ENCODE measurements around the gene FOXP1.

Gene FOXP1

DNA sequence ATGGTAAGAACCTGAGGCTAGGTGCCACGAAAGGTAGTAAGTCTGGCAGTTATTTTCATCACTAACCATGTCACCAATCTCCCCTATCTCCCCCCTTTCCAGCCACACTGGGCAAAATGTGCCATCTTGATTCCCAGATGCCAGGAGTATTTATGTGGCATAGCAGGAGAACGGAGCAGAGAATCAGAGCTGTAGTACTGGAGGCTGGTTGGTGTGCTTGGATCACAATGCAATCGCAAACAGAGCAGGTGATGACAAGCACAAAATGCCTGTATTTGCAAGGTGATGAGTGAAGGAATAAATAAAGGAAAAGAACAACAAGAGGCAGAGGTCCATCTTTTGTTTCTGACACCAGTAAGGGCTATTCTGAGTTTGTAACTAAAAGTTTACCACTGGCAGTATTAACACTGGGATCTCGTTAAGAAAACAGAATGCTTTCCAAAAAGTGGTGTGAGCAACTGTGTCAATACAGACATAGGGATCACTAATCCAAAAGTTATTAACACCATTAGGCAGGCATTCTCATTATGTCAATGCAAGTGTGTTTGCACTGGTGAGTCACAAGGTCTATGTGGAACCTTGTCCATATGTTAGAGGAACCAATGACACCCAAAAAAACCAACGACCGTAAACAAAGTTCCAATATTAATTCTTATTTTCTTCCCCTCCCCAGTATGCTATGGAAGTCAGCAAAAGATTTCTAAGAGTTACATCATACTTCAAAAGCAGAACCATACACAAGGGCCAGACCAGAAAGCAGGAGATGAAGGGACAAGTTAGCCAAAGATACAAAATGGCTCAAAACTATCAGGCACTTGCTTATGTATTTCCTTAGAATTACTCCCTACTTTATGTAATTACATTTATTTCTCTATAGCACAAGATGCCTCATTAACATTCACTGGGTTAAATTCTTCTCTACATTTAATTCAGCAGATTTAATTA lies 556.6 kb downstream of the FOXP1 start:
- H3F3A ChIP-seq (ENCODE audit: control insufficient read depth, insufficient read depth): no peaks in the 10 kb centered on the region
- 0 out of 2 replicates have a peak, but pooled peaks cover 5% of the 10 kb centered on the region for H4K20me1 ChIP-seq (ENCODE audit: control insufficient read depth, insufficient read depth, low read depth, low read length)
- no peaks in the 10 kb centered on the region for H3K9me3 ChIP-seq (ENCODE audit: control insufficient read depth, insufficient read depth, low read length)
- H3K4me3 ChIP-seq (ENCODE audit: low read length): no peak overlapping the region
- H3K27me3 ChIP-seq (ENCODE audit: control insufficient read depth, low read length): no peaks in the 10 kb centered on the region
- peaks cover 8% of the 10 kb centered on the region for H3K36me3 ChIP-seq (ENCODE audit: control insufficient read depth, low read length)
- H3K79me2 ChIP-seq (ENCODE audit: control insufficient read depth, low read length): no peaks in the 10 kb centered on the region; the same call in 1 of the 2 replicates
- H3K4me2 ChIP-seq (ENCODE audit: low read length): no peak overlapping the region
- H3K4me1 ChIP-seq (ENCODE audit: control insufficient read depth, low read length): peaks cover 10% of the 10 kb centered on the region
- TF ChIP-seq, protein P1, sequence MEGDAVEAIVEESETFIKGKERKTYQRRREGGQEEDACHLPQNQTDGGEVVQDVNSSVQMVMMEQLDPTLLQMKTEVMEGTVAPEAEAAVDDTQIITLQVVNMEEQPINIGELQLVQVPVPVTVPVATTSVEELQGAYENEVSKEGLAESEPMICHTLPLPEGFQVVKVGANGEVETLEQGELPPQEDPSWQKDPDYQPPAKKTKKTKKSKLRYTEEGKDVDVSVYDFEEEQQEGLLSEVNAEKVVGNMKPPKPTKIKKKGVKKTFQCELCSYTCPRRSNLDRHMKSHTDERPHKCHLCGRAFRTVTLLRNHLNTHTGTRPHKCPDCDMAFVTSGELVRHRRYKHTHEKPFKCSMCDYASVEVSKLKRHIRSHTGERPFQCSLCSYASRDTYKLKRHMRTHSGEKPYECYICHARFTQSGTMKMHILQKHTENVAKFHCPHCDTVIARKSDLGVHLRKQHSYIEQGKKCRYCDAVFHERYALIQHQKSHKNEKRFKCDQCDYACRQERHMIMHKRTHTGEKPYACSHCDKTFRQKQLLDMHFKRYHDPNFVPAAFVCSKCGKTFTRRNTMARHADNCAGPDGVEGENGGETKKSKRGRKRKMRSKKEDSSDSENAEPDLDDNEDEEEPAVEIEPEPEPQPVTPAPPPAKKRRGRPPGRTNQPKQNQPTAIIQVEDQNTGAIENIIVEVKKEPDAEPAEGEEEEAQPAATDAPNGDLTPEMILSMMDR (IDR thresholded peaks at IDR 0.05; ENCODE audit: low read depth, low read length, poor library complexity, severe bottlenecking): no peak
- no peak for TF ChIP-seq EZH2phosphoT487 (IDR thresholded peaks at IDR 0.05; ENCODE audit: borderline replicate concordance, low read length)
- H3K27ac ChIP-seq (ENCODE audit: low read depth, low read length): no peak overlapping the region
- no peaks in the 10 kb centered on the region for H3K9me2 ChIP-seq (replicated peaks; ENCODE audit: control insufficient read depth, low read length)

DNA sequence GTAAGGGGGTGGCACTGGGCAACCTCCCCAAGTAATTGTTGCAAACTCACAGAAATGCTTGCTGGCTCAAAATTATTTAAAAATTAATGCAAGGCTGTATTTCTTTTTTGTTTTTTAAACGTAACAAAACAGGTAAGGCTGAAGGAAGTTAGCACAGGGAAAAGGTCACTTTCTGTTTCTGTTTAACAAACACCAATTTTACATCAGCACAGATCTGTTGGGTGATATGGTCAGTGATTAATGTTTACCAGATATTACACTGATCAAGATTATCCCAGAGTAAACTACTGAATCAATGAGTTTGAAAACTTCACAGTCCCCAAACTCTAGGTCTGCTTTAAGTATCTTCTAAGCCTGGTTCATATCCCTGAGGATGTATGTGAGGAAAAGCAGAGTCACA lies 558.0 kb downstream of the FOXP1 start:
- TF ChIP-seq, protein P1 (IDR thresholded peaks at IDR 0.05; ENCODE audit: low read depth, low read length, poor library complexity, severe bottlenecking): no peak
- no peak for TF ChIP-seq EZH2phosphoT487 (IDR thresholded peaks at IDR 0.05; ENCODE audit: borderline replicate concordance, low read length)
- Histone ChIP-seq H4K20me1 (ENCODE audit: control insufficient read depth, insufficient read depth, low read depth, low read length) (no peaks in the 10 kb centered on the region), H3F3A (ENCODE audit: control insufficient read depth, insufficient read depth) (no peaks in the 10 kb centered on the region), H3K4me1 (ENCODE audit: control insufficient read depth, low read length) (no peaks in the 10 kb centered on the region), H3K4me2 (ENCODE audit: low read length) (no peak overlapping the region), H3K27ac (ENCODE audit: low read depth, low read length) (no peak overlapping the region), H3K27me3 (ENCODE audit: control insufficient read depth, low read length) (no peaks in the 10 kb centered on the region), H3K4me3 (ENCODE audit: low read length) (no peak overlapping the region), H3K79me2 (ENCODE audit: control insufficient read depth, low read length) (no peaks in the 10 kb centered on the region), H3K9me2 (replicated peaks; ENCODE audit: control insufficient read depth, low read length) (no peaks in the 10 kb centered on the region), H3K36me3 (ENCODE audit: control insufficient read depth, low read length) (no peaks in the 10 kb centered on the region; the same call in 1 of the 2 replicates), H3K9me3 (ENCODE audit: control insufficient read depth, insufficient read depth, low read length) (no peaks in the 10 kb centered on the region)

DNA sequence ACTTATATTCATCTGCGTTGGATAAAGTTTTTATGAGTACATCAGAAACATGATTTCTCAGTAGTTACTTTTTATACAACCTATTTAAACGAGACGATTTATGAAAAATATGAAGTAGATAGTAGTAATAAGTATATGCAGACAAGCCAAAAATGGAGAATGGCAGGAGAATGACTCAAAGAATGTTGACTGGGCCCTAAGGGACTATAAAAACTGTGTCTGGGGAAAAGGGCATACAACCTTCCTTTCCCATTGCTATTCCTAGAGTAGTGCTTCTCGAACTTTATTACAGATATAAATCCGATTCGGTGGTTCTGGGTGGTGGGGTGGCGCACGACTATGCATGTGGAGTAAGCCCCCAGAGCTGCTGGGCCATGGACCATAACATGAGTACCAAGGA lies 558.5 kb downstream of the FOXP1 start:
- H3K36me3 ChIP-seq (ENCODE audit: control insufficient read depth, low read length): no peaks in the 10 kb centered on the region; the same call in 1 of the 2 replicates
- H3K79me2 ChIP-seq (ENCODE audit: control insufficient read depth, low read length): no peaks in the 10 kb centered on the region
- no peaks in the 10 kb centered on the region for H3K9me2 ChIP-seq (replicated peaks; ENCODE audit: control insufficient read depth, low read length)
- no peaks in the 10 kb centered on the region for H3K9me3 ChIP-seq (ENCODE audit: control insufficient read depth, insufficient read depth, low read length)
- H4K20me1 ChIP-seq (ENCODE audit: control insufficient read depth, insufficient read depth, low read depth, low read length): no peaks in the 10 kb centered on the region
- no peaks in the 10 kb centered on the region for H3K4me1 ChIP-seq (ENCODE audit: control insufficient read depth, low read length)
- H3K27me3 ChIP-seq (ENCODE audit: control insufficient read depth, low read length): no peaks in the 10 kb centered on the region
- H3F3A ChIP-seq (ENCODE audit: control insufficient read depth, insufficient read depth): no peaks in the 10 kb centered on the region
- TF ChIP-seq EZH2phosphoT487 (IDR thresholded peaks at IDR 0.05; ENCODE audit: borderline replicate concordance, low read length): no peak
- TF ChIP-seq, protein P1 (IDR thresholded peaks at IDR 0.05; ENCODE audit: low read depth, low read length, poor library complexity, severe bottlenecking): no peak
- H3K27ac ChIP-seq (ENCODE audit: low read depth, low read length): no peak overlapping the region
- no peak overlapping the region for H3K4me2 ChIP-seq (ENCODE audit: low read length)
- no peak overlapping the region for H3K4me3 ChIP-seq (ENCODE audit: low read length)
